Measurements from ENCODE around the gene TTLL7. TPM values are rescaled to one million over a fixed set of nuclear protein-coding genes. Genes with fewer than 3 reads are reported as not detected.

Gene TTLL7
- total RNA-seq, 1 experiment from 2014 or later: 6.6 TPM

DNA sequence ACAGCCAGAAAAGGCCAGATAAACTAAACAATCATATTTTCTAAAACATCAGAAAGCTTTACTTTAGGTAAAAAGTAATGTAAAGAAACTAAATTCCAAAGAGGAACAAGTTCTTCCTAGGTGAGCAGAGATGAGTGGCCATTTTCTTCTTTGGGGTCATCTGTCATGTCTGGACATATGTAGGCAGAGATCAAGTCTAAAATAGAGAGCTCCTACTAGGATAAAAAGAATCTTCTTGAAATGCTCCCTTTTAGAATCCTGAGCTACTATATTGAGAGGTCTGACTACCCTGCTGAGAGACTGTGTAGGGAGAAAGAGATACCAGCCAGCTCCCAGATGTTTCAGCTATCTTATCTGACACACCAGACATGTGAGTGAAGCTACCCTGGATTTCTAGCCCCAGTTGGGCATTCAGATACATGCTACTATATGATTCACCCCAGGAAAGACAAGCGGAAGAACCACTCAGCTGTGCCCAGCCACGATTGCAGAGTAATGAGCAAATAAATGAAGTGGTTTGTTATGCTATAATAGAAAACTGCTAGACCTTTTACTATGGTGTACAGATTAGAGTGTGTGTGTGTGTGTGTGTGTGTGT, 80.1 kb downstream of the TTLL7 start:
- Histone ChIP-seq H2BK5ac (ENCODE audit: insufficient read length, low read length) (no peak overlapping the region), H2AK5ac (ENCODE audit: insufficient read length, low read length) (no peak overlapping the region), H3K27me3 (ENCODE audit: insufficient read depth, low read length) (no peaks in the 10 kb centered on the region), H3K4ac (ENCODE audit: low read depth, low read length) (no peak overlapping the region), H3K4me2 (ENCODE audit: insufficient read depth, insufficient read length, low read length) (no peak overlapping the region), H2BK12ac (ENCODE audit: insufficient read length, low read depth, low read length) (no peak overlapping the region), H3K79me2 (ENCODE audit: insufficient read depth, low read length) (no peaks in the 10 kb centered on the region), H3K9ac (ENCODE audit: extremely low read depth, insufficient read length, low read length) (no peak overlapping the region), H3K27ac (ENCODE audit: insufficient read length, low read depth, low read length) (no peak overlapping the region), H3K18ac (ENCODE audit: insufficient read length, low read depth, low read length) (no peak overlapping the region), H3K23ac (ENCODE audit: insufficient read length, low read depth, low read length) (no peak overlapping the region), H3K56ac (ENCODE audit: insufficient read length, low read depth, low read length) (no peak overlapping the region), H2AFZ (ENCODE audit: low read length) (no peak overlapping the region), H2BK20ac (ENCODE audit: low read depth, low read length, poor library complexity, severe bottlenecking) (no peak overlapping the region), H4K91ac (ENCODE audit: insufficient read length, low read depth, low read length) (no peak overlapping the region), H2BK120ac (ENCODE audit: low read depth, low read length, poor library complexity, severe bottlenecking) (no peak overlapping the region), H3K14ac (ENCODE audit: insufficient read depth, low read length) (no peak overlapping the region), H4K5ac (ENCODE audit: insufficient read length, low read depth, low read length) (no peak overlapping the region), H3T11ph (ENCODE audit: low read length) (no peak overlapping the region), H3K9me3 (ENCODE audit: control insufficient read depth, low read depth, low read length) (no peaks in the 10 kb centered on the region), H2BK15ac (ENCODE audit: low read depth, low read length) (no peak overlapping the region), H3K79me1 (ENCODE audit: insufficient read depth, low read depth, low read length, poor library complexity, severe bottlenecking) (no peaks in the 10 kb centered on the region), H3K4me1 (ENCODE audit: insufficient read depth, low read length) (no peaks in the 10 kb centered on the region), H3K23me2 (ENCODE audit: insufficient read length, low read depth, low read length, poor library complexity, severe bottlenecking) (no peaks in the 10 kb centered on the region), H4K8ac (replicated peaks; ENCODE audit: insufficient read length, low read depth, low read length) (no peak overlapping the region), H4K20me1 (ENCODE audit: control insufficient read depth, insufficient read depth, insufficient read length) (no peaks in the 10 kb centered on the region)
- TF ChIP-seq, protein P1, sequence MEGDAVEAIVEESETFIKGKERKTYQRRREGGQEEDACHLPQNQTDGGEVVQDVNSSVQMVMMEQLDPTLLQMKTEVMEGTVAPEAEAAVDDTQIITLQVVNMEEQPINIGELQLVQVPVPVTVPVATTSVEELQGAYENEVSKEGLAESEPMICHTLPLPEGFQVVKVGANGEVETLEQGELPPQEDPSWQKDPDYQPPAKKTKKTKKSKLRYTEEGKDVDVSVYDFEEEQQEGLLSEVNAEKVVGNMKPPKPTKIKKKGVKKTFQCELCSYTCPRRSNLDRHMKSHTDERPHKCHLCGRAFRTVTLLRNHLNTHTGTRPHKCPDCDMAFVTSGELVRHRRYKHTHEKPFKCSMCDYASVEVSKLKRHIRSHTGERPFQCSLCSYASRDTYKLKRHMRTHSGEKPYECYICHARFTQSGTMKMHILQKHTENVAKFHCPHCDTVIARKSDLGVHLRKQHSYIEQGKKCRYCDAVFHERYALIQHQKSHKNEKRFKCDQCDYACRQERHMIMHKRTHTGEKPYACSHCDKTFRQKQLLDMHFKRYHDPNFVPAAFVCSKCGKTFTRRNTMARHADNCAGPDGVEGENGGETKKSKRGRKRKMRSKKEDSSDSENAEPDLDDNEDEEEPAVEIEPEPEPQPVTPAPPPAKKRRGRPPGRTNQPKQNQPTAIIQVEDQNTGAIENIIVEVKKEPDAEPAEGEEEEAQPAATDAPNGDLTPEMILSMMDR (conservative IDR thresholded peaks at IDR 0.05): no peak
- H3K4me1 Mint-ChIP-seq: peaks cover 4 to 6% of the 10 kb centered on the region in 2 experiments; a peak in 2 of 4 replicates
- no peak for DNase-seq
- H3K27me3 Mint-ChIP-seq (ENCODE audit: low read depth): no peaks in the 10 kb centered on the region
- no CpG with 5 or more reads among the region's 2 CpGs for WGBS (ENCODE audit: extremely low coverage, insufficient read length, low lambda C conversion rate)
- H3K9me3 Mint-ChIP-seq: peaks cover 0 to 2% of the 10 kb centered on the region in 2 experiments; a peak in 1 of 5 replicates
- no peak overlapping the region for H3K27ac Mint-ChIP-seq
- H3K36me3 Mint-ChIP-seq (ENCODE audit: insufficient read depth in 1 of 3, low read depth in 3 of 3): peaks cover 0 to 9% (median 0%) of the 10 kb centered on the region in 3 experiments; a peak in 4 of 7 replicates
- H3K4me3 Mint-ChIP-seq: no peak overlapping the region
